Endothelial cell of umbilical vein (primary cell): ENCODE results near the gene LRP1-AS. TPM values are rescaled to one million over a fixed set of nuclear protein-coding genes. Genes with fewer than 3 reads are reported as not detected.

ENCODE experiments used
- BruUV-seq: library from RNA; stranded (reverse); fragments of 400-500 nt; replicated peaks from 2 replicates; lab custom pipeline; 2021; lab: Mats Ljungman, UMichigan
- CTCF ChIA-PET: fragments of 300-600, 350-600 bp; sonication (Branson Sonifier 250); formaldehyde crosslinking; loops from one replicate; lab custom pipeline; 2021; ENCODE audit warnings: antibody characterized with exemption, inconsistent platforms; lab: Charles Lee
- POLR2A ChIA-PET: fragments of 300-600, 350-600 bp; sonication (Branson Sonifier 250); formaldehyde crosslinking; loops from one replicate; lab custom pipeline; 2021; ENCODE audit warnings: antibody characterized with exemption, inconsistent platforms; lab: Charles Lee
- DNase-seq: peaks from one replicate; pipeline ENCODE4 v3.0.0-alpha.2; 2011; ENCODE audit warnings: low read depth, low spot score
- FAIRE-seq: peaks from 2 replicates; lab custom pipeline; 2011; peaks lifted over from hg19 to GRCh38; lab: Jason Lieb, UNC
- H2AFZ ChIP-seq: 2 replicates; pipeline ENCODE4 v1.6.0; 2012; ENCODE audit warnings: low read depth, low read length, control low read depth, inconsistent platforms
- H3K27ac ChIP-seq: 2 replicates; pipeline ENCODE4 v1.5.1; 2011; ENCODE audit warnings: low read depth, mild to moderate bottlenecking, control low read depth, low read length, moderate library complexity; ENCODE audit not compliant: insufficient read depth
- H3K27me3 ChIP-seq, 2 experiments: 2 replicates each; pipeline versions ENCODE4 v1.6.0 to v1.6.1; 2011; ENCODE audit warnings: low read length in 2 of 2, mixed read lengths in 1 of 2; ENCODE audit not compliant: control insufficient read depth in 2 of 2, insufficient read depth in 2 of 2
- H3K36me3 ChIP-seq, 2 experiments: 2 replicates in 1 of 2; 3 replicates in 1 of 2; pipeline ENCODE4 v1.5.1; 2011; ENCODE audit warnings: low read length in 2 of 2, mild to moderate bottlenecking in 1 of 2, moderate library complexity in 1 of 2; ENCODE audit not compliant: control insufficient read depth in 2 of 2, insufficient read depth in 2 of 2; ENCODE audit errors: extremely low read depth in 1 of 2
- H3K4me1 ChIP-seq: 3 replicates; pipeline ENCODE4 v1.5.1; 2011; ENCODE audit warnings: mild to moderate bottlenecking, low read length; ENCODE audit not compliant: control insufficient read depth, insufficient read depth; ENCODE audit errors: extremely low read depth
- H3K4me2 ChIP-seq: 2 replicates; pipeline ENCODE4 v1.6.1; 2011; ENCODE audit warnings: low read length, control low read depth, mixed read lengths; ENCODE audit not compliant: insufficient read depth
- H3K4me3 ChIP-seq, 3 experiments: fragments of 200-600 bp in 1 of 3; sonication (generic), shearing (Covaris generic) in 1 of 3; replicated peaks in 1 of 3; 2 replicates each; pipeline ENCODE4 v1.5.1; 2011 to 2016; ENCODE audit warnings: control low read depth in 3 of 3, low read length in 3 of 3, mild to moderate bottlenecking in 2 of 3, inconsistent platforms in 1 of 3, low read depth in 1 of 3, moderate library complexity in 1 of 3; ENCODE audit not compliant: insufficient read depth in 1 of 3
- H3K79me2 ChIP-seq: 2 replicates; pipeline ENCODE4 v1.6.0; 2012; ENCODE audit warnings: low read length, inconsistent platforms; ENCODE audit not compliant: control insufficient read depth, insufficient read depth
- H3K9ac ChIP-seq: replicated peaks from 2 replicates; pipeline ENCODE3; 2011; ENCODE audit warnings: low read length, control low read depth; ENCODE audit not compliant: insufficient read depth; ENCODE audit errors: extremely low read depth
- H3K9me1 ChIP-seq: replicated peaks from 3 replicates; pipeline ENCODE4 v1.6.0; 2011; ENCODE audit warnings: mild to moderate bottlenecking, low read length; ENCODE audit not compliant: control insufficient read depth, insufficient read depth; ENCODE audit errors: extremely low read depth
- H3K9me3 ChIP-seq: replicated peaks from 2 replicates; pipeline ENCODE4 v1.5.1; 2012; ENCODE audit warnings: low read length, inconsistent platforms; ENCODE audit not compliant: control insufficient read depth, insufficient read depth
- H4K20me1 ChIP-seq: replicated peaks from 2 replicates; pipeline ENCODE3; 2011; ENCODE audit warnings: mild to moderate bottlenecking, low read length; ENCODE audit not compliant: control insufficient read depth, insufficient read depth; ENCODE audit errors: extremely low read depth
- CTCF ChIP-seq, 2 donors: IDR thresholded peaks; 1 replicate in 1 of 2; 2 replicates in 1 of 2; pipeline ENCODE4 v1.5.1; 2011; ENCODE audit warnings: low read length in 2 of 2, mild to moderate bottlenecking in 2 of 2, moderate library complexity in 2 of 2, control low read depth in 1 of 2, inconsistent platforms in 1 of 2, low read depth in 1 of 2; ENCODE audit not compliant: insufficient read depth in 1 of 2; ENCODE audit errors: extremely low read depth in 1 of 2
- EZH2 ChIP-seq: IDR thresholded peaks from 2 replicates; pipeline ENCODE4 v1.6.1; 2012; ENCODE audit warnings: borderline replicate concordance, low read depth, mild to moderate bottlenecking, moderate library complexity, low read length, inconsistent platforms; ENCODE audit not compliant: severe bottlenecking
- FOS ChIP-seq: IDR thresholded peaks from 2 replicates; pipeline ENCODE4 v1.6.1; 2011; ENCODE audit warnings: mild to moderate bottlenecking, low read length, moderate library complexity, borderline replicate concordance; ENCODE audit not compliant: insufficient read depth
- GATA2 ChIP-seq: IDR thresholded peaks from 2 replicates; pipeline ENCODE4 v1.7.0; 2011; ENCODE audit warnings: low read depth, mild to moderate bottlenecking, moderate library complexity, mixed read lengths, low read length; ENCODE audit not compliant: insufficient read length, insufficient read depth
- JUN ChIP-seq: IDR thresholded peaks from 2 replicates; pipeline ENCODE4 v1.6.1; 2011; ENCODE audit warnings: borderline replicate concordance, low read depth; ENCODE audit not compliant: insufficient read length, insufficient read depth
- MYC ChIP-seq: IDR thresholded peaks from one replicate; pipeline ENCODE4 v1.6.1; 2011; ENCODE audit warnings: mild to moderate bottlenecking, low read depth, low read length
- POLR2A ChIP-seq: IDR thresholded peaks from 2 replicates; pipeline ENCODE4 v1.6.1; 2012; ENCODE audit warnings: low read depth, mild to moderate bottlenecking, control low read depth, low read length
- POLR2AphosphoS5 ChIP-seq: IDR thresholded peaks from 2 replicates; pipeline ENCODE4 v1.6.1; 2012; ENCODE audit warnings: low read depth, mild to moderate bottlenecking, control low read depth, low read length, moderate library complexity; ENCODE audit not compliant: insufficient read depth
- dilution Hi-C: fragments of 300-500 bp; cut with MboI; formaldehyde crosslinking; loops from one replicate; pipeline ENCODE4 v1.15.0; 2019; ENCODE audit warnings: low sequenced_read_pairs; ENCODE audit not compliant: extremely low pct_ligation_motif_present
- intact Hi-C: fragments of 100-400 bp; cut with micrococcal nuclease; formaldehyde crosslinking; loops from one replicate; pipeline ENCODE4 v1.10.0; 2022
- polyA plus RNA-seq, 4 experiments: library from polyadenylated mRNA; depleted of rRNA in 3 of 4; stranded (reverse) in 3 of 4; unstranded in 1 of 4; fragments of >200 nt; gene quantifications; 2 replicates each; pipeline versions ENCODE4 v1.2.1 to v1.2.3, GENCODE V29; 2011 to 2012; ENCODE audit warnings: missing spikeins in 1 of 4
- total RNA-seq: library from RNA; stranded (reverse); gene quantifications from 2 replicates; pipeline ENCODE4 v1.2.3, GENCODE V29; 2021
- TF ChIP-seq, protein P1 (sequence below): IDR thresholded peaks from 2 replicates; pipeline ENCODE4 v1.6.1; 2011; ENCODE audit not compliant: insufficient read depth, insufficient read length

Gene LRP1-AS
- total and polyA plus RNA-seq, 2 donors (not counting 3 experiments of a cell fraction or from before 2014, with no cell fraction given): not detected

- POLR2A ChIA-PET: no interaction called here
Measured at GRCh38 chr12:57161491-57161890, 14.1 kb upstream of the LRP1-AS start.

More at GRCh38 chr12:57161491-57161890, 14.1 kb upstream of the LRP1-AS start:
- dilution Hi-C loops: no loop called here
- H3K4me3 ChIP-seq: no peak overlapping the region
- intact Hi-C loops: no loop called here
- no peaks in the 10 kb centered on the region for H4K20me1 ChIP-seq
- H3K9me1 ChIP-seq: no peaks in the 10 kb centered on the region
- no peak overlapping the region for H3K27ac ChIP-seq
- no peak for FAIRE-seq
- H3K4me2 ChIP-seq: no peak overlapping the region
- H3K4me1 ChIP-seq: no peaks in the 10 kb centered on the region
- no peaks in the 10 kb centered on the region for H3K36me3 ChIP-seq
- no peak overlapping the region for H2AFZ ChIP-seq
- no peaks in the 10 kb centered on the region for H3K9me3 ChIP-seq
- H3K9ac ChIP-seq: no peak overlapping the region
- H3K79me2 ChIP-seq: no peaks in the 10 kb centered on the region
- H3K27me3 ChIP-seq: no peaks in the 10 kb centered on the region
- no peak for DNase-seq
- TF ChIP-seq GATA2 (no peak), EZH2 (no peak), POLR2A (no peak), CTCF (IDR thresholded peaks at IDR 0.05; ENCODE audit: extremely low read depth in 1 of 2, insufficient read depth in 1 of 2, low read depth in 1 of 2, low read length in 2 of 2) (no peak), MYC (no peak), FOS (no peak), POLR2AphosphoS5 (no peak), JUN (no peak)
- TF ChIP-seq, protein P1, sequence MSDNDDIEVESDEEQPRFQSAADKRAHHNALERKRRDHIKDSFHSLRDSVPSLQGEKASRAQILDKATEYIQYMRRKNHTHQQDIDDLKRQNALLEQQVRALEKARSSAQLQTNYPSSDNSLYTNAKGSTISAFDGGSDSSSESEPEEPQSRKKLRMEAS: no peak
- BruUV-seq: no TSS peak
- CTCF ChIA-PET: interaction anchor here (0.9 to 1.6 kb wide), 5 partner anchors 12 to 33 kb away, joined by 3 to 5 read pairs (median 3); partner anchors contain the start of gene LRP1
